IgD-negative memory B cell (primary cell): ENCODE data around the gene CIITA. TPM values are rescaled to one million over a fixed set of nuclear protein-coding genes. Genes with fewer than 3 reads are reported as not detected.
A peak's percentile ranks its signal among the peaks of the same experiment; 100 is the strongest.
"Not testable (repeated sequence)": the region's sequence is repeated elsewhere in the genome, so short reads cannot be mapped to it uniquely, and the experiment has no call there.

ENCODE experiments used
- H3K27ac Mint-ChIP-seq, 3 donors: one replicate each; pipeline ENCODE4 v1.8.0; 2020 to 2022; ENCODE audit warnings: mild to moderate bottlenecking in 3 of 3, mixed read lengths in 3 of 3, moderate library complexity in 1 of 3
- H3K27me3 Mint-ChIP-seq: one replicate; pipeline ENCODE4 v1.8.0; 2021; ENCODE audit warnings: mixed read lengths
- H3K36me3 Mint-ChIP-seq: one replicate; pipeline ENCODE4 v1.8.0; 2020; ENCODE audit warnings: mild to moderate bottlenecking, mixed read lengths
- H3K4me1 Mint-ChIP-seq, 3 donors: one replicate each; pipeline ENCODE4 v1.8.0; 2020 to 2022; ENCODE audit warnings: mixed read lengths in 3 of 3, mild to moderate bottlenecking in 1 of 3
- H3K4me3 Mint-ChIP-seq, 4 donors: one replicate each; pipeline ENCODE4 v1.8.0; 2020 to 2022; ENCODE audit warnings: mild to moderate bottlenecking in 4 of 4, mixed read lengths in 4 of 4, moderate library complexity in 3 of 4
- H3K9me3 Mint-ChIP-seq, 3 donors: one replicate each; pipeline ENCODE4 v1.8.0; 2020 to 2021; ENCODE audit warnings: mixed read lengths in 3 of 3, mild to moderate bottlenecking in 1 of 3
- polyA plus RNA-seq: library from polyadenylated mRNA; unstranded; fragments of 300-500 nt; fragmentation: Illumina TruSeq; gene quantifications from one replicate; pipeline ENCODE4 v1.2.3, GENCODE V29; 2021

CIITA gene
- polyA plus RNA-seq: 173 TPM

GRCh38 chr16:10876799-10877341 lies at the start of gene CIITA:
TSS of gene CIITA (plus strand) at chr16:10877202. CDS start at chr16:10877331, 129 bp downstream.
- H3K27ac Mint-ChIP-seq: peak within 1 kb of the TSS; percentile 45 to 94 (median 91)
- no peaks in the 10 kb centered on the region for H3K27me3 Mint-ChIP-seq
- peak within 1 kb of the TSS; percentile 90 to 100 (median 99) for H3K4me3 Mint-ChIP-seq
- H3K36me3 Mint-ChIP-seq: peaks cover 18% of the 10 kb centered on the region
- H3K4me1 Mint-ChIP-seq: peaks cover 37 to 48% (median 41%) of the 10 kb centered on the region in 3 donors
- no peaks in the 10 kb centered on the region for H3K9me3 Mint-ChIP-seq

GRCh38 chr16:10827691-10828341 lies 49.2 kb upstream of the CIITA start:
- no peak overlapping the region for H3K27ac Mint-ChIP-seq
- H3K9me3 Mint-ChIP-seq: no peaks in the 10 kb centered on the region
- peaks cover 14 to 24% (median 18%) of the 10 kb centered on the region in 3 donors for H3K4me1 Mint-ChIP-seq
- H3K36me3 Mint-ChIP-seq: no peaks in the 10 kb centered on the region
- H3K27me3 Mint-ChIP-seq: no peaks in the 10 kb centered on the region
- H3K4me3 Mint-ChIP-seq: peak overlapping the region in 1 of 4 donors; percentile 37

GRCh38 chr16:10828851-10829366 lies 48.1 kb upstream of the CIITA start:
- Mint-ChIP-seq H3K27ac (peak overlapping the region in 2 of 3 donors; percentile 60 to 67), H3K4me3 (peak overlapping the region in 1 of 4 donors; percentile 61), H3K27me3 (no peaks in the 10 kb centered on the region), H3K4me1 (peaks cover 16 to 24% (median 17%) of the 10 kb centered on the region in 3 donors), H3K36me3 (no peaks in the 10 kb centered on the region), H3K9me3 (no peaks in the 10 kb centered on the region)

- H3K27me3 Mint-ChIP-seq, H3K36me3 Mint-ChIP-seq, H3K9me3 Mint-ChIP-seq: not testable (repeated sequence)
- H3K27ac Mint-ChIP-seq: peak overlapping the region in 1 of 3 donors; percentile 31
- H3K4me3 Mint-ChIP-seq: peak overlapping the region in 1 of 4 donors; percentile 61
- H3K4me1 Mint-ChIP-seq: peaks cover 18 to 30% (median 20%) of the 10 kb centered on the region in 3 donors
Observed at GRCh38 chr16:10829390-10830098, 47.5 kb upstream of the CIITA start.

- H3K36me3 Mint-ChIP-seq, H3K9me3 Mint-ChIP-seq, H3K27me3 Mint-ChIP-seq, H3K4me3 Mint-ChIP-seq: not testable (repeated sequence)
- H3K4me1 Mint-ChIP-seq: peaks cover 18 to 33% (median 22%) of the 10 kb centered on the region in 3 donors
- H3K27ac Mint-ChIP-seq: peak overlapping the region in 1 of 3 donors; percentile 57
Observed at GRCh38 chr16:10830240-10830639, 46.8 kb upstream of the CIITA start.

GRCh38 chr16:10831894-10832886 lies 44.8 kb upstream of the CIITA start:
- Mint-ChIP-seq H3K4me3 (peak overlapping the region in 2 of 4 donors; percentile 63 to 82), H3K36me3 (no peaks in the 10 kb centered on the region), H3K4me1 (peaks cover 20 to 33% (median 22%) of the 10 kb centered on the region in 3 donors), H3K27me3 (no peaks in the 10 kb centered on the region), H3K9me3 (peaks cover 0 to 6% (median 0%) of the 10 kb centered on the region in 3 donors), H3K27ac (peak overlapping the region in 1 of 3 donors; percentile 39)

GRCh38 chr16:10833271-10833670 lies 43.7 kb upstream of the CIITA start:
- Mint-ChIP-seq H3K27ac (no peak overlapping the region), H3K9me3 (peaks cover 0 to 6% (median 0%) of the 10 kb centered on the region in 3 donors), H3K27me3 (no peaks in the 10 kb centered on the region), H3K36me3 (no peaks in the 10 kb centered on the region), H3K4me3 (peak overlapping the region in 1 of 4 donors; percentile 8), H3K4me1 (peaks cover 18 to 33% (median 22%) of the 10 kb centered on the region in 3 donors)

- Mint-ChIP-seq H3K36me3 (no peaks in the 10 kb centered on the region), H3K9me3 (peaks cover 0 to 6% (median 0%) of the 10 kb centered on the region in 3 donors), H3K27ac (no peak overlapping the region), H3K4me1 (peaks cover 13 to 31% (median 20%) of the 10 kb centered on the region in 3 donors), H3K4me3 (peak overlapping the region in 2 of 4 donors; percentile 0 to 53), H3K27me3 (no peaks in the 10 kb centered on the region)
Observed at GRCh38 chr16:10834130-10834529, 42.9 kb upstream of the CIITA start.

- no peaks in the 10 kb centered on the region for H3K27me3 Mint-ChIP-seq
- H3K9me3 Mint-ChIP-seq: peaks cover 0 to 6% (median 0%) of the 10 kb centered on the region in 3 donors
- H3K4me3 Mint-ChIP-seq: peak overlapping the region in 1 of 4 donors; percentile 28
- no peak overlapping the region for H3K27ac Mint-ChIP-seq
- peaks cover 12 to 25% (median 16%) of the 10 kb centered on the region in 3 donors for H3K4me1 Mint-ChIP-seq
- no peaks in the 10 kb centered on the region for H3K36me3 Mint-ChIP-seq
Observed at GRCh38 chr16:10834766-10835165, 42.2 kb upstream of the CIITA start.

GRCh38 chr16:10835281-10835931 lies 41.6 kb upstream of the CIITA start:
- no peaks in the 10 kb centered on the region for H3K36me3 Mint-ChIP-seq
- H3K27me3 Mint-ChIP-seq: no peaks in the 10 kb centered on the region
- H3K4me1 Mint-ChIP-seq: peaks cover 12 to 18% (median 16%) of the 10 kb centered on the region in 3 donors
- peak overlapping the region in 1 of 3 donors; percentile 67 for H3K27ac Mint-ChIP-seq
- H3K4me3 Mint-ChIP-seq: no peak overlapping the region
- H3K9me3 Mint-ChIP-seq: peaks cover 0 to 6% (median 0%) of the 10 kb centered on the region in 3 donors

- Mint-ChIP-seq H3K4me1 (peaks cover 14 to 17% (median 14%) of the 10 kb centered on the region in 3 donors), H3K27me3 (no peaks in the 10 kb centered on the region), H3K27ac (no peak overlapping the region), H3K9me3 (peaks cover 0 to 6% (median 0%) of the 10 kb centered on the region in 3 donors), H3K36me3 (no peaks in the 10 kb centered on the region), H3K4me3 (no peak overlapping the region)
Observed at GRCh38 chr16:10836174-10836853, 40.7 kb upstream of the CIITA start.

- H3K9me3 Mint-ChIP-seq: peaks cover 0 to 6% (median 0%) of the 10 kb centered on the region in 3 donors
- no peaks in the 10 kb centered on the region for H3K36me3 Mint-ChIP-seq
- H3K4me3 Mint-ChIP-seq: no peak overlapping the region
- peaks cover 13 to 16% (median 14%) of the 10 kb centered on the region in 3 donors for H3K4me1 Mint-ChIP-seq
- peak overlapping the region in 1 of 3 donors; percentile 44 for H3K27ac Mint-ChIP-seq
- peaks cover 2% of the 10 kb centered on the region for H3K27me3 Mint-ChIP-seq
Observed at GRCh38 chr16:10838621-10839278, 38.3 kb upstream of the CIITA start.

- Mint-ChIP-seq H3K4me3 (no peak overlapping the region), H3K27me3 (peaks cover 2% of the 10 kb centered on the region), H3K27ac (no peak overlapping the region), H3K9me3 (peaks cover 0 to 6% (median 0%) of the 10 kb centered on the region in 3 donors), H3K4me1 (peaks cover 12 to 15% (median 13%) of the 10 kb centered on the region in 3 donors), H3K36me3 (no peaks in the 10 kb centered on the region)
Observed at GRCh38 chr16:10839279-10839666, 37.7 kb upstream of the CIITA start.
